Endothelial cell (in vitro differentiated cells): ENCODE data around the gene STX5. TPM values are rescaled to one million over a fixed set of nuclear protein-coding genes. Genes with fewer than 3 reads are reported as not detected.
"Not testable (repeated sequence)": the region's sequence is repeated elsewhere in the genome, so short reads cannot be mapped to it uniquely, and the experiment has no call there.

Experiments used
- DNase-seq: peaks from one replicate; pipeline ENCODE4 v3.0.0; 2021; ENCODE audit warnings: low spot score
- H3K27ac Mint-ChIP-seq: one replicate; pipeline ENCODE4 v1.8.0; 2021; ENCODE audit warnings: mixed read lengths, inconsistent platforms; ENCODE audit not compliant: unreplicated experiment
- H3K27me3 Mint-ChIP-seq: one replicate; pipeline ENCODE4 v1.8.0; 2021; ENCODE audit warnings: mild to moderate bottlenecking, moderate library complexity, mixed read lengths, inconsistent platforms; ENCODE audit not compliant: unreplicated experiment
- H3K36me3 Mint-ChIP-seq: one replicate; pipeline ENCODE4 v1.8.0; 2021; ENCODE audit warnings: mild to moderate bottlenecking, low read depth, mixed read lengths, inconsistent platforms; ENCODE audit not compliant: unreplicated experiment
- H3K4me1 Mint-ChIP-seq: one replicate; pipeline ENCODE4 v1.8.0; 2021; ENCODE audit warnings: mild to moderate bottlenecking, mixed read lengths, inconsistent platforms; ENCODE audit not compliant: unreplicated experiment
- H3K4me3 Mint-ChIP-seq: one replicate; pipeline ENCODE4 v1.8.0; 2021; ENCODE audit warnings: mild to moderate bottlenecking, mixed read lengths, inconsistent platforms; ENCODE audit not compliant: unreplicated experiment
- H3K9me3 Mint-ChIP-seq: one replicate; pipeline ENCODE4 v1.8.0; 2021; ENCODE audit warnings: mixed read lengths, inconsistent platforms; ENCODE audit not compliant: unreplicated experiment
- CTCF ChIP-seq: fragments of 200-600 bp; sonication (generic); IDR thresholded peaks from one replicate; pipeline ENCODE4 v1.5.0; 2021; ENCODE audit warnings: antibody characterized with exemption; ENCODE audit not compliant: unreplicated experiment
- total RNA-seq: library from RNA; stranded (reverse); fragmentation: NEBNext Ultra II Directional; extraction: Animal tissue kit (Norgen Biotek cat#: 25700); gene quantifications from one replicate; pipeline ENCODE4 v1.2.1, GENCODE V29; 2021; ENCODE audit not compliant: unreplicated experiment

STX5 gene
- total RNA-seq, 1 donor from 2014 or later, result 37.9 TPM

DNA sequence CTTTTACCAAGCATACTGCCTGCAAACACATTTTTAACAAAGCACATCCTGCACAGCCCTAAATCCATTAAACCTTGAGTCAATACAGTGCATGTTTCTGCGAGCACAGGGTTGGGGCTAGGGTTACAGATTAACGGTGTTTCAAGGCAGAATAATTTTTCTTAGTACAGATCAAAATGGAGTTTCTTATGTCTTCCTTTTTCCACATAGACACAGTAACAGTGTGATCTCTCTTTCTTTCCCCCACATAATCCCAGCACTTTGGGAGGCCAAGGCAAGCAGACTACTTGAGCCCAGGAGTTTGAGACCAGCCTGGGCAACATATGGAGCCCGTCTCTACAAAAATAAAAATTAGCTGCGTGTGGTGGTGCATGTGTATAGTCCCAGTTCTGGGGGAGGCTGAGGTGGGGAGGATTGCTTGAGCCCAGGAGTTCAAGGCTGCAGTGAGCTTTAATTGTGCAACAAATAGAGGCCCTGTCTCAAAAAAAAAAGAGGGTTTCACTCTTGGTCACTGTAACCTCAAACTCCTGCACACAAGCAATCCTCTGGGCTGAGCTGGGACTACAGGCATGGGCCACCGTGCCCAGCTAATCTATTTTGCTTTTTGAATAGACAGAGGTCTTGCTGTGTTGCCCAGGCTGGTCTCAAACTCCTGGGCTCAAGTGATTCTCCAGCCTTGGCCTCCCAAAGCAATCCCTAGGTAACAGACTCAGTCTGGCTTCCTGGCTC, 29.1 kb upstream of the STX5 start:
- Mint-ChIP-seq H3K4me3 (no peak overlapping the region), H3K36me3 (peaks cover 4% of the 10 kb centered on the region), H3K4me1 (peaks cover 18% of the 10 kb centered on the region), H3K27ac (peak overlapping the region; percentile 48), H3K27me3 (peaks cover 10% of the 10 kb centered on the region), H3K9me3 (no peaks in the 10 kb centered on the region)
- no peak for DNase-seq
- TF ChIP-seq CTCF, result no peak

DNA sequence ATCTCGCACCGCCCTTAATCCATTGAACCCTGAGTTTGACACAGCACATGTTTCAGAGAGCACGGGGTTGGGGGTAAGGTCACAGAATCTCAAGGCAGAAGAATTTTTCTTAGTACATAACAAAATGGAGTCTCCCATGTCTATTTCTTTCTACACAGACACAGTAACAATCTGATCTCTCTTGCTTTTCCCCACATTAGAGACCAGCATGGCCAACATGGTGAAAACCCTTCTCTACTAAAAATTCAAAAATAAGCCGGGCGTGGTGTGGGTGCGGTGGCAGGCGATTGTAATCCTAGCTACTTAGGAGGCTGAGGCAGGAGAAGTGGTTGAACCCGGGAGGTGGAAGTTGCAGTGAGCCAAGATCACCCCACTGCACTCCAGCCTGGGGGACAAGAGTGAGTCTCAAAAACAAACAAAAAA, 27.4 kb upstream of the STX5 start:
- not testable (repeated sequence) for H3K4me3 Mint-ChIP-seq, H3K27ac Mint-ChIP-seq, H3K9me3 Mint-ChIP-seq, DNase-seq
- H3K27me3 Mint-ChIP-seq, result peaks cover 22% of the 10 kb centered on the region
- H3K4me1 Mint-ChIP-seq, result peaks cover 33% of the 10 kb centered on the region
- peaks cover 16% of the 10 kb centered on the region for H3K36me3 Mint-ChIP-seq

- peak overlapping the region; percentile 82 for H3K27ac Mint-ChIP-seq
- no peaks in the 10 kb centered on the region for H3K9me3 Mint-ChIP-seq
- peaks cover 26% of the 10 kb centered on the region for H3K36me3 Mint-ChIP-seq
- TF ChIP-seq CTCF, result no peak
- DNase-seq, result no peak
- H3K4me1 Mint-ChIP-seq, result peaks cover 43% of the 10 kb centered on the region
- H3K27me3 Mint-ChIP-seq, result peaks cover 23% of the 10 kb centered on the region
- H3K4me3 Mint-ChIP-seq, result peak overlapping the region; percentile 81
Measured at GRCh38 chr11:62858201-62858600, 26.4 kb upstream of the STX5 start.

GRCh38 chr11:62857541-62857982, 25.7 kb upstream of the STX5 start:
- peaks cover 41% of the 10 kb centered on the region for H3K4me1 Mint-ChIP-seq
- H3K9me3 Mint-ChIP-seq, result no peaks in the 10 kb centered on the region
- no peak for DNase-seq
- peaks cover 30% of the 10 kb centered on the region for H3K36me3 Mint-ChIP-seq
- H3K4me3 Mint-ChIP-seq, result peak overlapping the region; percentile 98
- H3K27ac Mint-ChIP-seq, result peak overlapping the region; percentile 45
- H3K27me3 Mint-ChIP-seq, result peaks cover 23% of the 10 kb centered on the region
- no peak for TF ChIP-seq CTCF

GRCh38 chr11:62856333-62856895, 24.6 kb upstream of the STX5 start:
- Mint-ChIP-seq H3K36me3 (peaks cover 35% of the 10 kb centered on the region), H3K4me1 (peaks cover 41% of the 10 kb centered on the region), H3K27me3 (peaks cover 23% of the 10 kb centered on the region), H3K27ac (peak overlapping the region; percentile 95), H3K9me3 (no peaks in the 10 kb centered on the region), H3K4me3 (peak overlapping the region; percentile 98)
- no peak for TF ChIP-seq CTCF
- DNase-seq, result no peak
